OCI-LY7 (cell line): ENCODE data around the gene CCDC12. TPM values are rescaled to one million over a fixed set of nuclear protein-coding genes. Genes with fewer than 3 reads are reported as not detected.

ENCODE experiments used
- BruUV-seq: library from RNA; stranded (reverse); fragments of 400-500 nt; replicated peaks from 2 replicates; lab custom pipeline; 2021; lab: Mats Ljungman, UMichigan
- CTCF ChIA-PET: fragments of 300-600 bp; sonication (Branson Sonifier 250); formaldehyde crosslinking; loops from one replicate; lab custom pipeline; 2022; ENCODE audit warnings: antibody characterized with exemption; ENCODE audit not compliant: unreplicated experiment; lab: Charles Lee
- POLR2A ChIA-PET: fragments of 300-600 bp; sonication (Branson Sonifier 250); formaldehyde crosslinking; loops from one replicate; lab custom pipeline; 2022; ENCODE audit warnings: antibody characterized with exemption; lab: Charles Lee
- DNase-seq: peaks from one replicate; pipeline ENCODE4 v3.0.0-alpha.2; 2015; ENCODE audit warnings: low spot score
- H2AFZ ChIP-seq: fragments of 200-600 bp; sonication (generic), shearing (Covaris generic); 2 replicates; pipeline ENCODE4 v1.6.1; 2014; ENCODE audit warnings: mild to moderate bottlenecking, antibody characterized with exemption, low read length, moderate library complexity
- H3K27ac ChIP-seq: fragments of 200-600 bp; sonication (generic); 2 replicates; pipeline ENCODE4 v1.5.1; 2014; ENCODE audit warnings: mixed run types, low read depth, mild to moderate bottlenecking, moderate library complexity, low read length, inconsistent platforms; ENCODE audit not compliant: poor library complexity, severe bottlenecking
- H3K36me3 ChIP-seq: fragments of 200-600 bp; sonication (generic); 2 replicates; pipeline ENCODE4 v1.6.1; 2014; ENCODE audit warnings: mild to moderate bottlenecking, antibody characterized with exemption, low read length, moderate library complexity, mixed read lengths; ENCODE audit not compliant: insufficient read depth
- H3K4me1 ChIP-seq: fragments of 200-600 bp; sonication (generic); 2 replicates; pipeline ENCODE4 v1.5.1; 2014; ENCODE audit warnings: mild to moderate bottlenecking, low read length; ENCODE audit not compliant: insufficient read depth, poor library complexity, severe bottlenecking
- H3K4me2 ChIP-seq: fragments of 200-600 bp; sonication (generic); 2 replicates; pipeline ENCODE4 v1.6.1; 2014; ENCODE audit warnings: mild to moderate bottlenecking, low read length
- H3K4me3 ChIP-seq: fragments of 200-600 bp; sonication (generic); 2 replicates; pipeline ENCODE4 v1.5.1; 2014; ENCODE audit warnings: mild to moderate bottlenecking, low read depth, low read length; ENCODE audit not compliant: poor library complexity, severe bottlenecking
- H3K79me2 ChIP-seq: fragments of 200-600 bp; sonication (generic); 2 replicates; pipeline ENCODE4 v1.6.1; 2016; ENCODE audit warnings: low read depth, mild to moderate bottlenecking, low read length, moderate library complexity, mixed read lengths; ENCODE audit not compliant: insufficient read depth
- H3K9me2 ChIP-seq: fragments of 200-600 bp; sonication (generic); 2 replicates; pipeline ENCODE4 v1.6.1; 2016; ENCODE audit warnings: mild to moderate bottlenecking, low read length, mixed read lengths; ENCODE audit not compliant: insufficient read depth
- H3K9me3 ChIP-seq: fragments of 200-600 bp; sonication (generic); 2 replicates; pipeline ENCODE4 v1.6.1; 2014; ENCODE audit warnings: mild to moderate bottlenecking, mixed run types, low read length, mixed read lengths
- H4K20me1 ChIP-seq: fragments of 200-600 bp; sonication (generic); 2 replicates; pipeline ENCODE4 v1.6.1; 2014; ENCODE audit warnings: mild to moderate bottlenecking, antibody characterized with exemption, low read length, moderate library complexity, mixed read lengths; ENCODE audit not compliant: insufficient read depth
- EZH2phosphoT487 ChIP-seq: fragments of 200-600 bp; sonication (generic); IDR thresholded peaks from 2 replicates; pipeline ENCODE4 v1.6.1; 2018; ENCODE audit warnings: low read depth, borderline replicate concordance, mild to moderate bottlenecking, mixed run types, antibody characterized with exemption, low read length, moderate library complexity, mixed read lengths
- intact Hi-C: fragments of 100-400 bp; cut with micrococcal nuclease; formaldehyde crosslinking; loops from one replicate; pipeline ENCODE4 v1.10.0; 2022; ENCODE audit not compliant: unreplicated experiment
- total RNA-seq, 2 experiments: library from RNA; depleted of rRNA in 1 of 2; stranded (reverse); fragments of >200 nt in 1 of 2; shearing (Covaris generic) in 1 of 2; gene quantifications; 2 replicates each; pipeline ENCODE4 v1.2.3, GENCODE V29; 2014 to 2022
- TF ChIP-seq, protein P1 (sequence below): fragments of 200-600 bp; sonication (generic); conservative IDR thresholded peaks from 2 replicates; pipeline ENCODE4 v1.5.1; 2014; ENCODE audit warnings: mild to moderate bottlenecking, antibody characterized with exemption, low read length, moderate library complexity, mixed read lengths

CCDC12 gene
- total RNA-seq, 2 experiments from 2014 or later, result 74.9 to 116 TPM

DNA sequence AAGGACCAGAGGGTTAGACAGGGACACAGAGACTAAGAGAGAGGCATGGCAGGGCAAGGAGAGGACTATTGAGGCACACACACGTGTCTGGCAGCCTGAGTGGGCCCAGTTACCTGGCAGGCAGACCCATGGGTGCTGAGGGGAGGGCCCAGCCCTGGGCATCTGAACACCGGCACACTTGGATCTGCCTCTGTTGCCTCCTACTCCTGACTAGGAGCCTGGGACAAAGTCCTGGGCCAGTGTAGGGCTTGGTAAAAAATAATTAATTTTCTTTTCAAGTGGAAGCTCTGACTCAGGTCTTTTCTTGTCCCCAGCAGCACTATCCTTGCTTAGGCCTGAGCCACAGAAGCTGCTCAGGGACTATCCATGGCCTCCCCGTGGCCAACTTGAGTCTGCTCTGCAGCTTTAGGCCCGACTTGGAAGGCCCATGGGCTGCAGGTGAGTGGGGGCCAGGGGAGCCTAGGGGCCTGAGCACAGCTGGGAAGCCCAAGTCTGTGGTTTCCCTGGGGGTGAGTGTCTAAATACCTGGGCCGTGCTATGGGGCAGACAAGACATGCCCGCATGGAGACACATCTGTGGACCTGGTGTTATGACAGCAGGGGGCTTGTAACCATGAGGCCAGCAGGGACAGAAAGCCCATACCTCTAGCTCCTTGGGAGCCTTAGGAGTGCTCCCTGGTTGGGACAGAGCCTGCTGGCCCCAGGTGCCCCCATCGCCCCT lies 99.0 kb downstream of the CCDC12 start, which contains the start of gene PTH1R:
Gene PTH1R, plus strand, starts transcription at position 316 of the 720 bp plus-strand sequence. CDS start 5,839 bp downstream, outside the sequence.
- Histone ChIP-seq H3K9me3 (no peaks in the 10 kb centered on the region), H4K20me1 (no peaks in the 10 kb centered on the region; the same call in 1 of the 2 replicates), H3K9me2 (no peaks in the 10 kb centered on the region), H3K27ac (no peak within 1 kb of the TSS), H3K36me3 (no peaks in the 10 kb centered on the region), H2AFZ (no peak within 1 kb of the TSS), H3K4me3 (no peak within 1 kb of the TSS), H3K4me2 (no peak within 1 kb of the TSS), H3K4me1 (no peaks in the 10 kb centered on the region), H3K79me2 (no peaks in the 10 kb centered on the region)
- ChIA-PET CTCF (no interaction called here), POLR2A (no interaction called here)
- intact Hi-C loops, result no loop called here
- TF ChIP-seq EZH2phosphoT487, result no peak
- DNase-seq, result no peak
- no TSS peak for BruUV-seq

DNA sequence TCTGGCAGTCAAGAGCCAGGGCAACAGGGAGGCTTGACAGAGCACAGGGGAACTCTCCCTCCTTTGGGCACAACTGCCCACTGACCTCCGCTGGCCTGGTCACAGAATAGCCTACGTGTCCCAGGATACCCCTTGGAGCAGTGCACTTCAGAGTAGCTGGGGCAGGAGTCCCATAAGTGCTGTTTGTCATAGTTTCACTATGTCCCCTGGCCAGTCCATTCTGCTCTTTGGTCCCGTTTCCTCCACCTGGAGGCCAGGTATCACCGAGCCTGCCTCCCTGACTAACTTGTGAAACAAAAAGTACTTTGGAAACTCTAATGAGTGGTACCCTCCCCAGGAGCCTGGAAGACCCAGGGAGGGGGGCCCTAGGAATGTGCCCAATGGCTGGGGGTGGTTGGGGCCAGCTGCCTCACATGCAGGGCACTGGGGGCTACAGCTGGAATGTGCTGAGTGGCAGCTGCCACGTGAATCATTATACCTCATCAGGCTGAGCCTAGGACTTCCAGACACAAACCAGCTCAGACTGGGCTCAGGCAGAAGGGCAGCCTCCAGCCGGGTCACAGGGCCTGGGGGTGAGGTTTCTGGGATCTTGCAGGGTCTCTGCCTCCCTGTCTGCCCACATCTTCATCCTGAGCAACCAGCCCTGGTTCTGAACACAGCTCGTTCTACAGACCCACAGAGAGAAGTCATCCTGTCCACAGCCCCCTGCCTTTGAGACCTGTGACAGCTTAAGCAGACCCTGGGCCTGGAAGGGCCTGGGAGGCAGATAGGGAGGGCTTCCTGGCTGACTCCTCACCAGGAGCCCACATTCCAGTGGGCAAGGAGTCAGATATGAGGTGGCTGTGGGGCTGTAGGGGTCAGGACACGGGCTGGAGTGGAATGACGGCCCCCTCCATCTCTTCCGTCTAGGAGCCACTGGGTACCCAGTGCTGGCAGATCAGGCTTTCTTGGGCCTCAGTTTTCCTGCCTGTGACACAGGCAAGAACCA lies 99.9 kb downstream of the CCDC12 start:
- Histone ChIP-seq H3K27ac (no peak overlapping the region), H3K4me2 (no peak overlapping the region), H3K79me2 (no peaks in the 10 kb centered on the region), H3K4me3 (no peak overlapping the region), H3K9me2 (no peaks in the 10 kb centered on the region), H3K9me3 (no peaks in the 10 kb centered on the region), H4K20me1 (no peaks in the 10 kb centered on the region; the same call in 1 of the 2 replicates), H2AFZ (no peak overlapping the region), H3K36me3 (no peaks in the 10 kb centered on the region), H3K4me1 (no peaks in the 10 kb centered on the region)
- CTCF ChIA-PET, result no interaction called here
- POLR2A ChIA-PET, result no interaction called here
- BruUV-seq, result no TSS peak
- TF ChIP-seq, protein P1, sequence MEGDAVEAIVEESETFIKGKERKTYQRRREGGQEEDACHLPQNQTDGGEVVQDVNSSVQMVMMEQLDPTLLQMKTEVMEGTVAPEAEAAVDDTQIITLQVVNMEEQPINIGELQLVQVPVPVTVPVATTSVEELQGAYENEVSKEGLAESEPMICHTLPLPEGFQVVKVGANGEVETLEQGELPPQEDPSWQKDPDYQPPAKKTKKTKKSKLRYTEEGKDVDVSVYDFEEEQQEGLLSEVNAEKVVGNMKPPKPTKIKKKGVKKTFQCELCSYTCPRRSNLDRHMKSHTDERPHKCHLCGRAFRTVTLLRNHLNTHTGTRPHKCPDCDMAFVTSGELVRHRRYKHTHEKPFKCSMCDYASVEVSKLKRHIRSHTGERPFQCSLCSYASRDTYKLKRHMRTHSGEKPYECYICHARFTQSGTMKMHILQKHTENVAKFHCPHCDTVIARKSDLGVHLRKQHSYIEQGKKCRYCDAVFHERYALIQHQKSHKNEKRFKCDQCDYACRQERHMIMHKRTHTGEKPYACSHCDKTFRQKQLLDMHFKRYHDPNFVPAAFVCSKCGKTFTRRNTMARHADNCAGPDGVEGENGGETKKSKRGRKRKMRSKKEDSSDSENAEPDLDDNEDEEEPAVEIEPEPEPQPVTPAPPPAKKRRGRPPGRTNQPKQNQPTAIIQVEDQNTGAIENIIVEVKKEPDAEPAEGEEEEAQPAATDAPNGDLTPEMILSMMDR, result no peak
- TF ChIP-seq EZH2phosphoT487, result no peak
- intact Hi-C loops, result no loop called here
- DNase-seq, result no peak

DNA sequence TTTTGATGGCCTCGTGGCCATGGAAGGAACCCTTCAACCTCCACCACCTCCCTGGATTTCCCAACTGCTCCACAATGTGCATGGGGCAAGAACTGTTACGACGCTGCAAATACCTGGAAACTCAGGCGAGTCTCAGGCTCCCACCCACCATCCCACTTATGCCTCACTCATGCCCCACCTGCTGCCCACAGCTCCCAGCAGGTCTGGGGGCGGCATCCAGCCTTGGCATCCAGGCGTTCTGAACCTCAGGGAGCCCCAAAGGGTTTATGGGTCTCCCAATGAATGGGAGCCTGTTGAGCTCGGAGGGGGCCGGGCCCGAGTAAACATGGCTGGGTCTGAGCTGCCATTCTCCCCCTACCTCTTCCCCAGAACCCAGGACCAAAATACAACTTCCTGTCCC lies 101.0 kb downstream of the CCDC12 start:
- H3K4me3 ChIP-seq, result no peak overlapping the region
- CTCF ChIA-PET, result interaction anchor here (0.5 kb wide), 1 partner anchor 1042 kb away, joined by 6 read pairs; no protein-coding TSS in a partner anchor
- no peaks in the 10 kb centered on the region for H3K9me2 ChIP-seq
- no peak for DNase-seq
- POLR2A ChIA-PET, result no interaction called here
- H3K79me2 ChIP-seq, result no peaks in the 10 kb centered on the region
- no peak overlapping the region for H2AFZ ChIP-seq
- H3K4me1 ChIP-seq, result no peaks in the 10 kb centered on the region
- H4K20me1 ChIP-seq, result no peaks in the 10 kb centered on the region
- H3K9me3 ChIP-seq, result no peaks in the 10 kb centered on the region
- intact Hi-C loops, result no loop called here
- no peak overlapping the region for H3K27ac ChIP-seq
- no peaks in the 10 kb centered on the region for H3K36me3 ChIP-seq
- BruUV-seq, result no TSS peak
- no peak overlapping the region for H3K4me2 ChIP-seq
- TF ChIP-seq, protein P1, result no peak
- no peak for TF ChIP-seq EZH2phosphoT487
